Heart left ventricle (tissue), 16 donors: ENCODE results near the gene BEX5. TPM values are rescaled to one million over a fixed set of nuclear protein-coding genes. Genes with fewer than 3 reads are reported as not detected.

Experiments used
- ATAC-seq, 4 donors: fragments of 200-7000 bp; cut with Tn5 transposase; one replicate each; pipeline ENCODE4 v1.9.1; 2020 to 2022; ENCODE audit warnings: moderate library complexity in 4 of 4, mild to moderate bottlenecking in 3 of 4, moderate number of reproducible peaks in 1 of 4
- DNase-seq, 5 donors: peaks; one replicate each; pipeline ENCODE4 v3.0.0-alpha.2; 2020
- H3K27ac ChIP-seq, 12 donors: fragments of 200-600 bp; sonication (generic) in 4 of 12; one replicate each; pipeline versions ENCODE4 v1.5.0 to v1.8.0; 2016 to 2022; ENCODE audit warnings: mild to moderate bottlenecking in 2 of 12
- H3K27me3 ChIP-seq, 9 donors: fragments of 200-600 bp; sonication (generic) in 2 of 9; one replicate each; pipeline versions ENCODE4 v1.5.1 to v1.8.0; 2016 to 2022; ENCODE audit warnings: mild to moderate bottlenecking in 3 of 9
- H3K36me3 ChIP-seq, 9 donors: fragments of 200-600 bp; sonication (generic) in 2 of 9; one replicate each; pipeline versions ENCODE4 v1.5.0 to v1.8.0; 2018 to 2022; ENCODE audit warnings: mild to moderate bottlenecking in 2 of 9
- H3K4me1 ChIP-seq, 12 donors: fragments of 200-600 bp; sonication (generic) in 4 of 12; one replicate each; pipeline versions ENCODE4 v1.5.0 to v1.8.0; 2016 to 2022; ENCODE audit warnings: mild to moderate bottlenecking in 3 of 12
- H3K4me3 ChIP-seq, 12 donors: fragments of 200-600 bp; sonication (generic) in 4 of 12; one replicate each; pipeline versions ENCODE4 v1.5.0 to v1.8.0; 2017 to 2022; ENCODE audit warnings: mild to moderate bottlenecking in 9 of 12, moderate library complexity in 4 of 12
- H3K9me3 ChIP-seq, 12 donors: fragments of 200-600 bp; sonication (generic) in 4 of 12; one replicate each; pipeline versions ENCODE4 v1.5.0 to v1.8.0; 2016 to 2022; ENCODE audit warnings: mild to moderate bottlenecking in 1 of 12
- CTCF ChIP-seq, 12 donors: fragments of 200-600 bp; sonication (generic) in 4 of 12; IDR thresholded peaks; one replicate each; pipeline versions ENCODE4 v1.5.0 to v1.8.0; 2018 to 2022; ENCODE audit warnings: antibody characterized with exemption in 12 of 12, mild to moderate bottlenecking in 5 of 12
- POLR2A ChIP-seq, 2 donors: fragments of 450-650 bp; IDR thresholded peaks; one replicate each; pipeline ENCODE4 v1.6.1; 2017; ENCODE audit warnings: antibody characterized with exemption in 2 of 2, mild to moderate bottlenecking in 2 of 2, moderate library complexity in 2 of 2
- WGBS, 4 donors: extraction: QIAGEN DNeasy Blood & Tissue Kit in 2 of 4; methylation state at CpG; one replicate each; pipeline versions ENCODE4 v1.1.5 to v1.1.7; 2013 to 2018; 5-methylcytosine and 5-hydroxymethylcytosine counted together
- intact Hi-C, 10 donors: fragments of 100-400 bp; cut with DNase I; formaldehyde crosslinking; loops; one replicate each; pipeline versions ENCODE4 v1.11.1 to v1.14.2; 2022
- polyA plus RNA-seq, 2 donors: library from polyadenylated mRNA; stranded (reverse); fragments of 200-250 nt; gene quantifications; one replicate each; pipeline ENCODE4 v1.2.3, GENCODE V29; 2013
- total RNA-seq, 9 donors: library from RNA; depleted of rRNA in 2 of 9; stranded (reverse); fragments of >200 nt in 2 of 9; fragmentation: NEBNext Ultra II Directional in 3 of 9; extraction: Animal tissue kit (Norgen Biotek cat#: 25700) in 3 of 9; gene quantifications; one replicate each; pipeline versions ENCODE4 v1.1.0 to v1.2.4, GENCODE V29; 2016 to 2023
- donor health status: ischemic (EF 13 %, LVEDD 7.1; RV severe dilation, severe dysfunction).
- donor health status: healthy with polysubstance abuse.
- donor health status: DM: no; HTN: yes; CAD: no.
- donor health status: DM: no; HTN: no; CAD: no.
- donor health status: ischemic (EF 25% LVEDD 6.9; RV normal size, moderate dysfunction).
- donor health status: ischemic (EF 25% LVEDD 5.7; RV mildly dilated, moderate dysfunction).
- donor health status: healthy.
- donor health status: DM: yes; HTN: yes; CAD: no.
- donor health status: ischemic (EF 35%, LVEDD 5.7; RV mildly dilated, moderate dysfunction).
- donor health status: nonischemic (EF 11% LVEDD 7.7; RV severe dilation, severe dysfunction).
- donor health status: DM: yes; HTN: yes; CAD: no.
- donor health status: PGD.
- donor health status: ischemic (EF 29% LVEDD 5.4; RV normal size, mild dysfunction).
- donor health status: nonischemic (EF 23%, LVEDD 6.1; RV moderate dilation, normal function).

BEX5 gene
- total and polyA plus RNA-seq, 11 donors = 0.15 to 3.4 (median 0.87) TPM

GRCh38 chrX:102113367-102113766, 42.4 kb downstream of the BEX5 start:
- Histone ChIP-seq H3K36me3 (no peaks in the 10 kb centered on the region), H3K27me3 (peaks cover 0 to 8% (median 0%) of the 10 kb centered on the region in 9 donors), H3K4me1 (no peaks in the 10 kb centered on the region), H3K9me3 (peaks cover 0 to 8% (median 0%) of the 10 kb centered on the region in 12 donors), H3K4me3 (no peak overlapping the region), H3K27ac (no peak overlapping the region)
- DNase-seq (no peak), ATAC-seq (no peak)
- 52 to 67% (median 59%) methylated on average over 4 of the region's 4 CpGs for WGBS, 4 donors
- TF ChIP-seq CTCF (IDR thresholded peaks at IDR 0.05) = no peak
- no peak for TF ChIP-seq POLR2A (IDR thresholded peaks at IDR 0.05)
- intact Hi-C loops = no loop called here

Other genes starting within 250 kb of the BEX5 start
- gene ZMAT1, start 223.9 kb downstream of the BEX5 start, total RNA-seq = 1 to 10 TPM; 2.6 to 7.3 (median 5.3) TPM
- gene ZMAT1, start 223.9 kb downstream of the BEX5 start, polyA plus RNA-seq = 1 to 10 TPM; 1.0 to 7.1 TPM
- gene TCEAL2, start 30.3 kb downstream of the BEX5 start, total RNA-seq = 1 to 10 TPM in 2 of 9 donors, under 1 TPM in 2, not detected in 5; 0.29 to 3.4 (median 1.1) TPM
- under 1 TPM in 1 of 2 donors, not detected in 1; 0.53 TPM for gene TCEAL2, start 30.3 kb downstream of the BEX5 start, polyA plus RNA-seq
- gene TCEAL6, start 13.5 kb downstream of the BEX5 start, total RNA-seq = 1 to 10 TPM in 1 of 9 donors, not detected in 8; 1.2 TPM
- not detected for gene TCEAL6, start 13.5 kb downstream of the BEX5 start, polyA plus RNA-seq
- gene TCP11X1, start 59.3 kb upstream of the BEX5 start, total RNA-seq = not detected
- not detected for gene TCP11X1, start 59.3 kb upstream of the BEX5 start, polyA plus RNA-seq
- gene NXF2, start 91.2 kb upstream of the BEX5 start, total RNA-seq = not detected
- gene NXF2, start 91.2 kb upstream of the BEX5 start, polyA plus RNA-seq = not detected